PC-3 (cell line): ENCODE measurements around the gene NUDT5. TPM values are rescaled to one million over a fixed set of nuclear protein-coding genes. Genes with fewer than 3 reads are reported as not detected.

Experiments used
- ATAC-seq: fragments of 200-7000 bp; cut with Tn5 transposase; 2 replicates; pipeline ENCODE4 v1.9.1; 2020; ENCODE audit warnings: mild to moderate bottlenecking, moderate library complexity
- BruUV-seq: library from RNA; stranded (reverse); fragments of 400-500 nt; replicated peaks from 2 replicates; lab custom pipeline; 2021; lab: Mats Ljungman, UMichigan
- CTCF ChIA-PET: fragments of 300-600 bp; sonication (Branson Sonifier 250); formaldehyde crosslinking; loops from one replicate; lab custom pipeline; 2022; ENCODE audit warnings: antibody characterized with exemption; lab: Charles Lee
- POLR2A ChIA-PET: fragments of 300-600 bp; sonication (Branson Sonifier 250); formaldehyde crosslinking; loops from one replicate; lab custom pipeline; 2022; ENCODE audit warnings: antibody characterized with exemption; ENCODE audit not compliant: unreplicated experiment; lab: Charles Lee
- DNase-seq: peaks from one replicate; pipeline ENCODE4 v3.0.0-alpha.2; 2015
- H2AFZ ChIP-seq: fragments of 300-600 bp; sonication (generic); 2 replicates; pipeline ENCODE4 v1.6.0; 2016; ENCODE audit warnings: antibody characterized with exemption, low read length
- H3F3A ChIP-seq: fragments of 300-600 bp; sonication (generic); one replicate; pipeline ENCODE4 v1.6.0; 2017; ENCODE audit warnings: antibody characterized with exemption, low read length, control low read depth, mild to moderate bottlenecking; ENCODE audit not compliant: unreplicated experiment
- H3K27ac ChIP-seq: fragments of 300-600 bp; sonication (generic); 2 replicates; pipeline ENCODE4 v1.5.1; 2016; ENCODE audit warnings: mild to moderate bottlenecking, low read length
- H3K27me3 ChIP-seq: fragments of 300-600 bp; sonication (generic); 2 replicates; pipeline ENCODE4 v1.6.1; 2016; ENCODE audit warnings: low read length, mixed read lengths
- H3K36me3 ChIP-seq: fragments of 300-600 bp; sonication (generic); 2 replicates; pipeline ENCODE4 v1.6.1; 2016; ENCODE audit warnings: low read depth, mixed run types, low read length, mixed read lengths
- H3K4me1 ChIP-seq: fragments of 300-600 bp; sonication (generic); 2 replicates; pipeline ENCODE4 v1.5.1; 2016; ENCODE audit warnings: low read length; ENCODE audit not compliant: insufficient read depth
- H3K4me2 ChIP-seq: fragments of 300-600 bp; sonication (generic); 2 replicates; pipeline ENCODE4 v1.6.0; 2016; ENCODE audit warnings: low read length
- H3K4me3 ChIP-seq: fragments of 300-600 bp; sonication (generic); 2 replicates; pipeline ENCODE4 v1.5.1; 2016; ENCODE audit warnings: mild to moderate bottlenecking, low read length, mixed read lengths
- H3K79me2 ChIP-seq: fragments of 300-600 bp; sonication (generic); 2 replicates; pipeline ENCODE4 v1.6.1; 2017; ENCODE audit warnings: low read length, mixed read lengths
- H3K9ac ChIP-seq: fragments of 300-600 bp; sonication (generic); 2 replicates; pipeline ENCODE4 v1.6.0; 2016; ENCODE audit warnings: mild to moderate bottlenecking, low read length
- H3K9me2 ChIP-seq: fragments of 300-600 bp; sonication (generic); replicated peaks from 2 replicates; pipeline ENCODE4 v1.6.1; 2016; ENCODE audit warnings: mixed run types, low read length, mixed read lengths
- H3K9me3 ChIP-seq: fragments of 300-600 bp; sonication (generic); 2 replicates; pipeline ENCODE4 v1.6.1; 2016; ENCODE audit warnings: low read length, mixed read lengths
- H4K20me1 ChIP-seq: fragments of 300-600 bp; sonication (generic); 2 replicates; pipeline ENCODE4 v1.6.1; 2016; ENCODE audit warnings: low read length, mixed read lengths
- EZH2 ChIP-seq: fragments of 300-600 bp; sonication (generic); IDR thresholded peaks from one replicate; pipeline ENCODE4 v1.6.1; 2017; ENCODE audit warnings: antibody characterized with exemption, mild to moderate bottlenecking, low read length; ENCODE audit not compliant: unreplicated experiment
- EZH2phosphoT487 ChIP-seq: fragments of 300-600 bp; sonication (generic); IDR thresholded peaks from 2 replicates; pipeline ENCODE4 v1.6.1; 2018; ENCODE audit warnings: mild to moderate bottlenecking, antibody characterized with exemption, low read length, borderline replicate concordance
- intact Hi-C: fragments of 100-400 bp; cut with micrococcal nuclease; formaldehyde crosslinking; loops from 2 replicates; pipeline ENCODE4 v1.9.0; 2023
- microRNA-seq: library from miRNA; unstranded; fragments of <30 nt; microRNA quantifications from one replicate; pipeline ENCODE4 v1.1.0, GENCODE V29; 2020; ENCODE audit not compliant: unreplicated experiment
- total RNA-seq: library from RNA; depleted of rRNA; stranded (reverse); fragments of >200 nt; gene quantifications from 2 replicates; pipeline ENCODE4 v1.2.3, GENCODE V29; 2014; rRNA removed
- TF ChIP-seq, protein P1 (sequence below): fragments of 300-600 bp; sonication (generic); conservative IDR thresholded peaks from 2 replicates; pipeline ENCODE4 v1.5.1; 2017; ENCODE audit warnings: antibody characterized with exemption, low read depth, mild to moderate bottlenecking, low read length

The NUDT5 gene
- total RNA-seq, 1 experiment from 2014 or later: 39.3 TPM

DNA sequence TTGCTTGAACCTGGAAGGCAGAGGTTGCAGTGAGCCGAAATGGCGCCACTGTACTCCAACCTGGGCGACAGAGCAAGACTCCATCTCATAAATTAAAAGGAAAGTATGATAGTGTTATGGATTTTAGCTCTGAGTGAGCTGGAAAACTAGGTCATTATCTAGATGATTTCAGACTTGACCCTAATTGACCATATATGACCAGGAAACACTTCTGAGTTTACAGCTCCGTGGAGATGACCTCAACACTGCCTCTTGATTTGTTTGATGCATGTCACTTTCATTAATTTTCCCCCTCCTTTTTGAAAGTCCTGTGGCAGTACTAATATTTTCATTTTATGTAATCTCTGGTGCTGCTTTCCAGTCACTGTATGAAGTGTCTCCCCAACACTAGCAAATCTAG, 74.0 kb downstream of the NUDT5 start:
- CTCF ChIA-PET: no interaction called here
- no peaks in the 10 kb centered on the region for H3K9me2 ChIP-seq
- H3K9me3 ChIP-seq: no peaks in the 10 kb centered on the region
- ATAC-seq: no peak
- intact Hi-C loops: no loop called here
- DNase-seq: no peak
- H3F3A ChIP-seq: no peaks in the 10 kb centered on the region
- no peak overlapping the region for H3K4me3 ChIP-seq
- H4K20me1 ChIP-seq: no peaks in the 10 kb centered on the region
- H3K27me3 ChIP-seq: no peaks in the 10 kb centered on the region
- POLR2A ChIA-PET: no interaction called here
- no peak overlapping the region for H3K27ac ChIP-seq
- no peak overlapping the region for H2AFZ ChIP-seq
- no peak overlapping the region for H3K9ac ChIP-seq
- no peak overlapping the region for H3K4me2 ChIP-seq
- no peak for TF ChIP-seq EZH2phosphoT487
- no peak for TF ChIP-seq EZH2
- TF ChIP-seq, protein P1, sequence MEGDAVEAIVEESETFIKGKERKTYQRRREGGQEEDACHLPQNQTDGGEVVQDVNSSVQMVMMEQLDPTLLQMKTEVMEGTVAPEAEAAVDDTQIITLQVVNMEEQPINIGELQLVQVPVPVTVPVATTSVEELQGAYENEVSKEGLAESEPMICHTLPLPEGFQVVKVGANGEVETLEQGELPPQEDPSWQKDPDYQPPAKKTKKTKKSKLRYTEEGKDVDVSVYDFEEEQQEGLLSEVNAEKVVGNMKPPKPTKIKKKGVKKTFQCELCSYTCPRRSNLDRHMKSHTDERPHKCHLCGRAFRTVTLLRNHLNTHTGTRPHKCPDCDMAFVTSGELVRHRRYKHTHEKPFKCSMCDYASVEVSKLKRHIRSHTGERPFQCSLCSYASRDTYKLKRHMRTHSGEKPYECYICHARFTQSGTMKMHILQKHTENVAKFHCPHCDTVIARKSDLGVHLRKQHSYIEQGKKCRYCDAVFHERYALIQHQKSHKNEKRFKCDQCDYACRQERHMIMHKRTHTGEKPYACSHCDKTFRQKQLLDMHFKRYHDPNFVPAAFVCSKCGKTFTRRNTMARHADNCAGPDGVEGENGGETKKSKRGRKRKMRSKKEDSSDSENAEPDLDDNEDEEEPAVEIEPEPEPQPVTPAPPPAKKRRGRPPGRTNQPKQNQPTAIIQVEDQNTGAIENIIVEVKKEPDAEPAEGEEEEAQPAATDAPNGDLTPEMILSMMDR: no peak
- TSS peak; percentile 28 for BruUV-seq
- H3K36me3 ChIP-seq: no peaks in the 10 kb centered on the region
- H3K79me2 ChIP-seq: no peaks in the 10 kb centered on the region
- H3K4me1 ChIP-seq: no peaks in the 10 kb centered on the region

Small RNA genes within 50 kb of the gene (microRNA-seq; reads per million reads assigned to microRNA genes)
- not detected for gene MIR548AK

Other genes starting within 250 kb of the NUDT5 start
- gene UPF2, start 153.1 kb downstream of the NUDT5 start, total RNA-seq: 10.4 and 12.0 TPM in 2 replicates
- gene DHTKD1, start 126.9 kb downstream of the NUDT5 start, total RNA-seq: 8.1 and 18.7 TPM in 2 replicates
- 2.2 and 5.5 TPM in 2 replicates for gene SEC61A2, start 66.2 kb downstream of the NUDT5 start, total RNA-seq
- gene CDC123, start 297 bp upstream of the NUDT5 start, total RNA-seq: 74.2 and 110 TPM in 2 replicates
- 1.3 and 2.1 TPM in 2 replicates for gene CAMK1D, start 153.7 kb upstream of the NUDT5 start, total RNA-seq